ENCODE results near the gene ABCC10. TPM values are rescaled to one million over a fixed set of nuclear protein-coding genes. Genes with fewer than 3 reads are reported as not detected.
"Not testable (repeated sequence)": the region's sequence is repeated elsewhere in the genome, so short reads cannot be mapped to it uniquely, and the experiment has no call there.

Gene ABCC10
- total RNA-seq, 1 experiment from 2014 or later: 25.5 TPM

DNA sequence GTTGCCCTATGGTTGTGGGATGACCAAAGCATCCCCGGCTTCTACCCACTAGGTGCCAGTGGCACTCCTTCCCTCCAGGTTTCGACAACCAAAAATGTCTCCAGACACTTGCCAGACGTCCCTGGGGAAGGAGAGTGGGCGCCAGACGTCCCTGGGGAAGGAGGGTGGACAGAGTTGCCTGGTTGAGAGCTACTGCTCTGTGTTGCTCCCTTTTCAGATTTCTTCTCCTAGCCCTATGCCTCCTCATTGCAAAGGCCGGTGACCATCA, 69.7 kb downstream of the ABCC10 start:
- ChIA-PET CTCF (interaction anchor here (0.8 to 7.2 kb wide), 25 partner anchors 9 to 268 kb away, joined by 3 to 75 read pairs (median 6); partner anchors contain the start of genes ABCC10, CRIP3, DLK2 and DNPH1), POLR2A (interaction anchor here (1.1 kb wide), 1 partner anchor 10 kb away, joined by 5 read pairs; no protein-coding TSS in a partner anchor)
- DNase-seq (ENCODE audit: low spot score) (no peak), ATAC-seq (no peak)
- Mint-ChIP-seq H3K27me3 (ENCODE audit: low read depth) (no peaks in the 10 kb centered on the region), H3K4me3 (no peak overlapping the region), H3K27ac (no peak overlapping the region), H3K4me1 (peaks cover 29% of the 10 kb centered on the region), H3K9me3 (no peaks in the 10 kb centered on the region), H3K36me3 (peaks cover 26% of the 10 kb centered on the region)
- TF ChIP-seq, protein P1, sequence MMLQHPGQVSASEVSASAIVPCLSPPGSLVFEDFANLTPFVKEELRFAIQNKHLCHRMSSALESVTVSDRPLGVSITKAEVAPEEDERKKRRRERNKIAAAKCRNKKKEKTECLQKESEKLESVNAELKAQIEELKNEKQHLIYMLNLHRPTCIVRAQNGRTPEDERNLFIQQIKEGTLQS (CRISPR knock-in tag; conservative IDR thresholded peaks at IDR 0.05): no peak
- TF ChIP-seq NFE2L1 (CRISPR knock-in tag; IDR thresholded peaks at IDR 0.05) (no peak), SOX15 (CRISPR knock-in tag; IDR thresholded peaks at IDR 0.05) (no peak), KAT7 (CRISPR knock-in tag; IDR thresholded peaks at IDR 0.05; ENCODE audit: borderline replicate concordance) (no peak), CREM (CRISPR knock-in tag; IDR thresholded peaks at IDR 0.05) (no peak), GRHL2 (CRISPR knock-in tag; IDR thresholded peaks at IDR 0.05; ENCODE audit: insufficient replicate concordance, severe bottlenecking) (no peak), ZNF138 (CRISPR knock-in tag; conservative IDR thresholded peaks at IDR 0.05) (no peak), CREB1 (CRISPR knock-in tag; IDR thresholded peaks at IDR 0.05) (no peak), RELA (CRISPR knock-in tag; IDR thresholded peaks at IDR 0.05; ENCODE audit: borderline replicate concordance) (no peak)
- TF ChIP-seq, protein P2, sequence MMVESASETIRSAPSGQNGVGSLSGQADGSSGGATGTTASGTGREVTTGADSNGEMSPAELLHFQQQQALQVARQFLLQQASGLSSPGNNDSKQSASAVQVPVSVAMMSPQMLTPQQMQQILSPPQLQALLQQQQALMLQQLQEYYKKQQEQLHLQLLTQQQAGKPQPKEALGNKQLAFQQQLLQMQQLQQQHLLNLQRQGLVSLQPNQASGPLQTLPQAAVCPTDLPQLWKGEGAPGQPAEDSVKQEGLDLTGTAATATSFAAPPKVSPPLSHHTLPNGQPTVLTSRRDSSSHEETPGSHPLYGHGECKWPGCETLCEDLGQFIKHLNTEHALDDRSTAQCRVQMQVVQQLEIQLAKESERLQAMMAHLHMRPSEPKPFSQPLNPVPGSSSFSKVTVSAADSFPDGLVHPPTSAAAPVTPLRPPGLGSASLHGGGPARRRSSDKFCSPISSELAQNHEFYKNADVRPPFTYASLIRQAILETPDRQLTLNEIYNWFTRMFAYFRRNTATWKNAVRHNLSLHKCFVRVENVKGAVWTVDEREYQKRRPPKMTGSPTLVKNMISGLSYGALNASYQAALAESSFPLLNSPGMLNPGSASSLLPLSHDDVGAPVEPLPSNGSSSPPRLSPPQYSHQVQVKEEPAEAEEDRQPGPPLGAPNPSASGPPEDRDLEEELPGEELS (CRISPR knock-in tag; IDR thresholded peaks at IDR 0.05): no peak
- TF ChIP-seq, protein P3, sequence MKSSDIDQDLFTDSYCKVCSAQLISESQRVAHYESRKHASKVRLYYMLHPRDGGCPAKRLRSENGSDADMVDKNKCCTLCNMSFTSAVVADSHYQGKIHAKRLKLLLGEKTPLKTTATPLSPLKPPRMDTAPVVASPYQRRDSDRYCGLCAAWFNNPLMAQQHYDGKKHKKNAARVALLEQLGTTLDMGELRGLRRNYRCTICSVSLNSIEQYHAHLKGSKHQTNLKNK (CRISPR knock-in tag; IDR thresholded peaks at IDR 0.05): no peak

DNA sequence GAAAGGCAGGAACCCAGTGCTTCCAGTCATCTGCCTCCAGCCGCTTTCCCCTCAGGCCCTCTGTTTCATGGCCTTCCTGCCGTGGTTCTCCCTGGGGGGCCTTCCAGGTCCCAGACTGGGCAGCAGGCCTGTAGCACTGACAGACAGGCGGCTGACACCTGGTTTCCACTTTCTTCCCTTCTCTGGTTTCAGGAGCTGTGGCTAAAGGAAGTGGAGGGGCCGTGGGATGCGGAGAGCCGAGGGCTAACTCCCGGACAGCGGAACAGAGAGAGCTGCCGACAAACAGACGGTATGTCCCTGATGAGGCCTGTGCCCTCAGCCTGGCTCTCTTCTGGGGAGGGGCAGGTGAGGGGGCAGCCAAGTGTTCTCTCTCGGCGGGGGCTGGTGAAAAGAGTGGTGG, 70.3 kb downstream of the ABCC10 start:
- no peak overlapping the region for H3K4me3 Mint-ChIP-seq
- no peak overlapping the region for H3K27ac Mint-ChIP-seq
- peaks cover 23% of the 10 kb centered on the region for H3K4me1 Mint-ChIP-seq
- TF ChIP-seq, protein P4, sequence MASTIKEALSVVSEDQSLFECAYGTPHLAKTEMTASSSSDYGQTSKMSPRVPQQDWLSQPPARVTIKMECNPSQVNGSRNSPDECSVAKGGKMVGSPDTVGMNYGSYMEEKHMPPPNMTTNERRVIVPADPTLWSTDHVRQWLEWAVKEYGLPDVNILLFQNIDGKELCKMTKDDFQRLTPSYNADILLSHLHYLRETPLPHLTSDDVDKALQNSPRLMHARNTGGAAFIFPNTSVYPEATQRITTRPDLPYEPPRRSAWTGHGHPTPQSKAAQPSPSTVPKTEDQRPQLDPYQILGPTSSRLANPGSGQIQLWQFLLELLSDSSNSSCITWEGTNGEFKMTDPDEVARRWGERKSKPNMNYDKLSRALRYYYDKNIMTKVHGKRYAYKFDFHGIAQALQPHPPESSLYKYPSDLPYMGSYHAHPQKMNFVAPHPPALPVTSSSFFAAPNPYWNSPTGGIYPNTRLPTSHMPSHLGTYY (CRISPR knock-in tag; IDR thresholded peaks at IDR 0.05): no peak
- TF ChIP-seq ZNF263 (CRISPR knock-in tag; IDR thresholded peaks at IDR 0.05; ENCODE audit: low read depth) (no peak), GRHL2 (CRISPR knock-in tag; IDR thresholded peaks at IDR 0.05; ENCODE audit: insufficient replicate concordance, severe bottlenecking) (no peak), TCF7 (CRISPR knock-in tag; IDR thresholded peaks at IDR 0.05; ENCODE audit: low read depth) (no peak), NR2C2 (CRISPR knock-in tag; IDR thresholded peaks at IDR 0.05) (no peak), ZNF671 (CRISPR knock-in tag; IDR thresholded peaks at IDR 0.05) (no peak), ZNF219 (CRISPR knock-in tag; IDR thresholded peaks at IDR 0.05; ENCODE audit: borderline replicate concordance) (no peak), HMGA2 (CRISPR knock-in tag; IDR thresholded peaks at IDR 0.05) (no peak)
- TF ChIP-seq, protein P5, sequence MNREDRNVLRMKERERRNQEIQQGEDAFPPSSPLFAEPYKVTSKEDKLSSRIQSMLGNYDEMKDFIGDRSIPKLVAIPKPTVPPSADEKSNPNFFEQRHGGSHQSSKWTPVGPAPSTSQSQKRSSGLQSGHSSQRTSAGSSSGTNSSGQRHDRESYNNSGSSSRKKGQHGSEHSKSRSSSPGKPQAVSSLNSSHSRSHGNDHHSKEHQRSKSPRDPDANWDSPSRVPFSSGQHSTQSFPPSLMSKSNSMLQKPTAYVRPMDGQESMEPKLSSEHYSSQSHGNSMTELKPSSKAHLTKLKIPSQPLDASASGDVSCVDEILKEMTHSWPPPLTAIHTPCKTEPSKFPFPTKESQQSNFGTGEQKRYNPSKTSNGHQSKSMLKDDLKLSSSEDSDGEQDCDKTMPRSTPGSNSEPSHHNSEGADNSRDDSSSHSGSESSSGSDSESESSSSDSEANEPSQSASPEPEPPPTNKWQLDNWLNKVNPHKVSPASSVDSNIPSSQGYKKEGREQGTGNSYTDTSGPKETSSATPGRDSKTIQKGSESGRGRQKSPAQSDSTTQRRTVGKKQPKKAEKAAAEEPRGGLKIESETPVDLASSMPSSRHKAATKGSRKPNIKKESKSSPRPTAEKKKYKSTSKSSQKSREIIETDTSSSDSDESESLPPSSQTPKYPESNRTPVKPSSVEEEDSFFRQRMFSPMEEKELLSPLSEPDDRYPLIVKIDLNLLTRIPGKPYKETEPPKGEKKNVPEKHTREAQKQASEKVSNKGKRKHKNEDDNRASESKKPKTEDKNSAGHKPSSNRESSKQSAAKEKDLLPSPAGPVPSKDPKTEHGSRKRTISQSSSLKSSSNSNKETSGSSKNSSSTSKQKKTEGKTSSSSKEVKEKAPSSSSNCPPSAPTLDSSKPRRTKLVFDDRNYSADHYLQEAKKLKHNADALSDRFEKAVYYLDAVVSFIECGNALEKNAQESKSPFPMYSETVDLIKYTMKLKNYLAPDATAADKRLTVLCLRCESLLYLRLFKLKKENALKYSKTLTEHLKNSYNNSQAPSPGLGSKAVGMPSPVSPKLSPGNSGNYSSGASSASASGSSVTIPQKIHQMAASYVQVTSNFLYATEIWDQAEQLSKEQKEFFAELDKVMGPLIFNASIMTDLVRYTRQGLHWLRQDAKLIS (CRISPR knock-in tag; IDR thresholded peaks at IDR 0.05; ENCODE audit: borderline replicate concordance): no peak
- TF ChIP-seq, protein P6, sequence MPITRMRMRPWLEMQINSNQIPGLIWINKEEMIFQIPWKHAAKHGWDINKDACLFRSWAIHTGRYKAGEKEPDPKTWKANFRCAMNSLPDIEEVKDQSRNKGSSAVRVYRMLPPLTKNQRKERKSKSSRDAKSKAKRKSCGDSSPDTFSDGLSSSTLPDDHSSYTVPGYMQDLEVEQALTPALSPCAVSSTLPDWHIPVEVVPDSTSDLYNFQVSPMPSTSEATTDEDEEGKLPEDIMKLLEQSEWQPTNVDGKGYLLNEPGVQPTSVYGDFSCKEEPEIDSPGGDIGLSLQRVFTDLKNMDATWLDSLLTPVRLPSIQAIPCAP (CRISPR knock-in tag; IDR thresholded peaks at IDR 0.05): no peak
- TF ChIP-seq, protein P7, sequence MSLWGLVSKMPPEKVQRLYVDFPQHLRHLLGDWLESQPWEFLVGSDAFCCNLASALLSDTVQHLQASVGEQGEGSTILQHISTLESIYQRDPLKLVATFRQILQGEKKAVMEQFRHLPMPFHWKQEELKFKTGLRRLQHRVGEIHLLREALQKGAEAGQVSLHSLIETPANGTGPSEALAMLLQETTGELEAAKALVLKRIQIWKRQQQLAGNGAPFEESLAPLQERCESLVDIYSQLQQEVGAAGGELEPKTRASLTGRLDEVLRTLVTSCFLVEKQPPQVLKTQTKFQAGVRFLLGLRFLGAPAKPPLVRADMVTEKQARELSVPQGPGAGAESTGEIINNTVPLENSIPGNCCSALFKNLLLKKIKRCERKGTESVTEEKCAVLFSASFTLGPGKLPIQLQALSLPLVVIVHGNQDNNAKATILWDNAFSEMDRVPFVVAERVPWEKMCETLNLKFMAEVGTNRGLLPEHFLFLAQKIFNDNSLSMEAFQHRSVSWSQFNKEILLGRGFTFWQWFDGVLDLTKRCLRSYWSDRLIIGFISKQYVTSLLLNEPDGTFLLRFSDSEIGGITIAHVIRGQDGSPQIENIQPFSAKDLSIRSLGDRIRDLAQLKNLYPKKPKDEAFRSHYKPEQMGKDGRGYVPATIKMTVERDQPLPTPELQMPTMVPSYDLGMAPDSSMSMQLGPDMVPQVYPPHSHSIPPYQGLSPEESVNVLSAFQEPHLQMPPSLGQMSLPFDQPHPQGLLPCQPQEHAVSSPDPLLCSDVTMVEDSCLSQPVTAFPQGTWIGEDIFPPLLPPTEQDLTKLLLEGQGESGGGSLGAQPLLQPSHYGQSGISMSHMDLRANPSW (CRISPR knock-in tag; conservative IDR thresholded peaks at IDR 0.05; ENCODE audit: low read depth): no peak
- CTCF ChIA-PET: interaction anchor here (1.1 to 7.2 kb wide), 3 partner anchors 9 to 12 kb away, joined by 4 to 75 read pairs (median 6); partner anchors contain the start of gene LRRC73
- no peak for ATAC-seq
- H3K27me3 Mint-ChIP-seq (ENCODE audit: low read depth): no peaks in the 10 kb centered on the region
- no peaks in the 10 kb centered on the region for H3K9me3 Mint-ChIP-seq
- no peak for DNase-seq (ENCODE audit: low spot score)
- peaks cover 31% of the 10 kb centered on the region for H3K36me3 Mint-ChIP-seq
- POLR2A ChIA-PET: no interaction called here

DNA sequence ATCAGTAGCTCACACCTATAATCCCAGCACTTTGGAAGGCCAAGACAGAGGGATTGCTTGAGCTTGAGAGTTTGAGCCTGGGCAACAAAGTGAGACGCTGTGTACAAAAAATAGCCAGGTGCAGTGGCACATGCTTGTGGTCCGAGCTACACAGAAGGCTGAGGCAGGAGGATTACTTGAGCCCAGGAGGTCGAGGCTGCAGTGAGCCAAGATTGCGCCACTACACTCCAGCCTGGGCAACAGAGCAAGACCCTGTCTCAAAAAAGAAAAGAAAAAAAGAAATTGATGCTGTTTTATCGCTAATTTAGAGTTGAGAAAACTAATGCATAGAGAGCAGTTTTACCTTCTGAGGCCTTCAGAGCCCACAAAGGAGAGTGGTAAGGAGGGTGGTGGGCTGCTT, 71.0 kb downstream of the ABCC10 start:
- Mint-ChIP-seq H3K4me1 (peaks cover 17% of the 10 kb centered on the region), H3K36me3 (peaks cover 35% of the 10 kb centered on the region)
- POLR2A ChIA-PET; H3K27ac Mint-ChIP-seq; ATAC-seq; DNase-seq (ENCODE audit: low spot score); H3K9me3 Mint-ChIP-seq; H3K27me3 Mint-ChIP-seq (ENCODE audit: low read depth); H3K4me3 Mint-ChIP-seq: not testable (repeated sequence)
- CTCF ChIA-PET: interaction anchor here (1.0 to 1.1 kb wide), 3 partner anchors 9 to 44 kb away, joined by 3 to 6 read pairs (median 4); partner anchors contain the start of gene LRRC73
